PFSK-1 (cell line): ENCODE results near the gene C17orf114.

Experiments
- FOXP2 ChIP-seq: optimal IDR thresholded peaks from 2 replicates; pipeline ENCODE3; 2011; ENCODE audit warnings: borderline replicate concordance, control low read depth, inconsistent platforms; ENCODE audit not compliant: insufficient read depth; ENCODE audit errors: extremely low read length, extremely low read depth
- POLR2AphosphoS5 ChIP-seq: IDR thresholded peaks from 2 replicates; pipeline ENCODE4 v1.6.1; 2012; ENCODE audit warnings: low read depth, mild to moderate bottlenecking, control low read depth, low read length, moderate library complexity
- TAF1 ChIP-seq: IDR thresholded peaks from 2 replicates; pipeline ENCODE4 v1.6.1; 2012; ENCODE audit warnings: low read length, control low read depth, borderline replicate concordance; ENCODE audit not compliant: insufficient read depth

DNA sequence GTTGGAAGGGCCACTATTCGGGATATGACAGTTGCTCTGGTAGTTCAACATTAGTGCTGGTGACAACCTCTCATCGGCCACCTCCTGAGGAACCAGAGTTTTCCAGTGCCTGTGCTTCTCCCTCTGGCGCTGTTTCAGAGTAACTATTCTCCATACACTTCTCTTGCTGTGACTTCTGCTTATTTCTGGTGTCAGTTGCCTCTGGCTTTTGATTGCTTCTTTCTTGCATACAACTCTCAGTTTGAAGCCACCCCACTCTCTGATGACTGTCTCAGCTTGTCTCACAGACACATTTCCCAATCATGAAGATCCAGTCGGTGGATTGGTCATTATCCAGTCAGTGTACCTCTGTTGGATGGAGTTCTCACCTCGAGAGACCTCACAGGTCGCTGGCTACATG lies 33.8 kb downstream of the C17orf114 start:
- TF ChIP-seq POLR2AphosphoS5: no peak
- no peak for TF ChIP-seq FOXP2
- no peak for TF ChIP-seq TAF1
